Daoy (cell line): ENCODE results near the gene SLC13A2. TPM values are rescaled to one million over a fixed set of nuclear protein-coding genes. Genes with fewer than 3 reads are reported as not detected.
A peak's percentile ranks its signal among the peaks of the same experiment; 100 is the strongest.
"Not testable (repeated sequence)": the region's sequence is repeated elsewhere in the genome, so short reads cannot be mapped to it uniquely, and the experiment has no call there.

Experiments
- DNase-seq: peaks from one replicate; pipeline ENCODE4 v3.0.0-alpha.2; 2015; ENCODE audit warnings: low read depth
- total RNA-seq: library from RNA; depleted of rRNA; stranded (reverse); fragments of >200 nt; shearing (Covaris generic); gene quantifications from 2 replicates; pipeline ENCODE4 v1.2.3, GENCODE V29; 2014; rRNA removed

SLC13A2 gene, protein sequence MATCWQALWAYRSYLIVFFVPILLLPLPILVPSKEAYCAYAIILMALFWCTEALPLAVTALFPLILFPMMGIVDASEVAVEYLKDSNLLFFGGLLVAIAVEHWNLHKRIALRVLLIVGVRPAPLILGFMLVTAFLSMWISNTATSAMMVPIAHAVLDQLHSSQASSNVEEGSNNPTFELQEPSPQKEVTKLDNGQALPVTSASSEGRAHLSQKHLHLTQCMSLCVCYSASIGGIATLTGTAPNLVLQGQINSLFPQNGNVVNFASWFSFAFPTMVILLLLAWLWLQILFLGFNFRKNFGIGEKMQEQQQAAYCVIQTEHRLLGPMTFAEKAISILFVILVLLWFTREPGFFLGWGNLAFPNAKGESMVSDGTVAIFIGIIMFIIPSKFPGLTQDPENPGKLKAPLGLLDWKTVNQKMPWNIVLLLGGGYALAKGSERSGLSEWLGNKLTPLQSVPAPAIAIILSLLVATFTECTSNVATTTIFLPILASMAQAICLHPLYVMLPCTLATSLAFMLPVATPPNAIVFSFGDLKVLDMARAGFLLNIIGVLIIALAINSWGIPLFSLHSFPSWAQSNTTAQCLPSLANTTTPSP
- total RNA-seq = not detected in 2 replicates

DNA sequence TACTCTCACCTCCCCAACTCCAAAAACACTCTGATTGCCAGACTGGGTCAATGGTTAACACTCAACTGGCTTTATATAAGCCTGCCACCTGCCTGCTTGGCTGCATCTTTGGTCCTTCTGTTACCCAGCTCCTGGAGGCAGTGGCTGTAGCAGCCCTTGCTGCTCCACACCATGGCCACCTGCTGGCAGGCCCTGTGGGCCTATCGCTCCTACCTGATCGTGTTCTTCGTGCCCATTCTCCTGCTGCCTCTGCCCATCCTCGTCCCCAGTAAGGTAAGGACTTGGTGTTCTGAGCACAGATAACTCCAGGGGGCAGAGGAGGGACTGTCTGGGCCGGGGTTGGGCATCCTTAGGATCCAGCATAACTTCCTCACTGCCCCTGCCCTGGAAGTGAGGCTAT is at the start of gene SLC13A2:
Gene SLC13A2, plus strand, starts transcription at position 103 of the 400 bp plus-strand sequence. Its CDS starts 69 bp downstream, at position 172.
- no peak for DNase-seq

DNA sequence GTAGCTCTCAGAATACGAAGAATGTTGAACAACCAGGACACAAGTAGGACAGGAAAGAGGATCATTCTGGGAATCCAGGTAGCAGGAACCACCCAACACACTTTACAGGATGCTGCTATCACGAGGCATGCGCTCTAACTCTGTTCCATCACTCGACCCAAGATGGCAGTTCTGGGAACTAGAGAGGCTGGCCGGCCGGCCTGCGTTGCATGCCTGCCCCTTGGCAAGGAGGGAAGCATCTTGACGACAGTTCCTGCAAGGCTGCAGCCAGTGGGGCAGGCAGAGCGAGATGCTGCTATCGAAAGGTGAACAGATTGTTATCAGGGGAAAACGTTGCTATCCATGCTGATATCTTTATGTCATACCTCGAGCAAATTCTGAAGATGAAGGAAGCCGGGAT is 48.2 kb upstream of the SLC13A2 start:
- DNase-seq = no peak

DNA sequence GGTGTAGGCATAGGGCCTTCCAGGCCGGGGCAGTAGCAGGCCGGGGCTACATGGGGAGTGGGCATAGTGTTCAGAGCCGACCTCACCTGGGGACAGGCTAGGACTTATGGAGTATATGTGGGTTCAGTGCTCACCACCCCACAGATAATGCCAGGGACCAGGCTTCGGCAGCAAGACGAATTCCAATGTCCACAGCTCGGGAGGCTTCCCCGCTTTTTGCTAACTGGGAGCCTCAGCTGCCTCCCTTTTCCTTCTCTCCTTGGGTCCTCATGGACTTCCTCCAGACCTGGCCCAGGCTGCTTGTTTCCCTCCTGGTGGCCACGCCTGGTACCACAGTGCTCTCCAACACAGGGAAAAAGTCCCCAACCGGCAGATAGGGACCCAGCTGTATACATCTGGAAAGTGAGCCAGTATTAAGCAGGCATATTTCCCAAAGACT is 47.3 kb upstream of the SLC13A2 start:
- DNase-seq = peak; percentile 41

DNA sequence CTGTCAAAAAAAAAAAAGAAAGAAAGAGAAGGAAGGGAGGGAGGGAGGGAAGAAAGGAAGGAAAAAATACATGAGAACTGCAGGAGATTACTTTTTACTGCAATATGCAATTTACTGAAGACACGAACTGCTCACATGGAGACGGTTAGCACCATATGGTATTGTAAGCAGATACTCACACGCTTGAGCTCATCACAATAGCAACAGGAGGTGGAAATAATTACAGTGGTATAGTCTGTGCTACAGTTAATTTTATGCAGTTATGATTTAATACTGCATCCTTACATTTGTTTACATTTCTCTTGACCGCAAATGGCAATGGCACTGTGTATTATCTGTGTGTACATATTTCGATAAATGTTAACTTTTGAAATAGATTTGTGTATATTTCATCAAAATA is 46.1 kb upstream of the SLC13A2 start:
- no peak for DNase-seq

DNA sequence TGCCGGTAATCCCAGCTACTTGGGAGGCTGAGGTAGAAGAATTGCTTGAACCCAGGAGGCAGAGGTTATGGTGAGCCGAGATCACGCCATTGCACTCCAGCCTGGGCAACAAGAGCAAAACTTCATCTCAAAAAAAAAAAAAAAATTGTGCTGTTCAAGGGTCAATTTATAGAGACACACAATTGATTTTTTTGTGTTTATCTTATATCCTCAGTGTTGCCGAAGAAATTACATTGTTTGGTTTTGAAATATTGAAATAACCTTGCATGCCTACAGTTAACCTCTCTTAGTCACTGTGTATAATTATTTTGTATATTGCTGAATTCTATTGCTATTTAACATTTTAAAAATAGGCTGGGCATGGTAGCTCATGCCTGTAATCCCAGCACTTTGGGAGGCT is 45.5 kb upstream of the SLC13A2 start:
- not testable (repeated sequence) for DNase-seq

DNA sequence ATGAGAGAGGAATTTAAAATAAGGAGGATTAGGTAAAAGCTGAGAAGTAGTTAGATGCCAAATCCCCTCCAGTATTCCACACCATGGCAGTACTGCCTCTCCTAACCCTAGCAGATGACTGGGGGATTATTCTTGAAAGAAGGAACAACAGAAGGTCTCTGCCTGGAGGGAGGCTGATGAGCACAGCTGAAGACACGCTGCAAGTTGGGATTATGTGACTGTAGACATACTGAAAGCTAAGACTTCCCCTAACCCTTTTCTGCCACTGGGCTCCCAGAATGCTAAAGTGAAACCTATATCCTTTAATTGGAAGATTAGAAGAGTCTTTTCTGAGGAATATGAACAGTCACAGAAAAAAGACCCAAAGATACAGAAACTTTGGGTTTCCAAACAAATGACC is 39.7 kb upstream of the SLC13A2 start:
- no peak for DNase-seq

DNA sequence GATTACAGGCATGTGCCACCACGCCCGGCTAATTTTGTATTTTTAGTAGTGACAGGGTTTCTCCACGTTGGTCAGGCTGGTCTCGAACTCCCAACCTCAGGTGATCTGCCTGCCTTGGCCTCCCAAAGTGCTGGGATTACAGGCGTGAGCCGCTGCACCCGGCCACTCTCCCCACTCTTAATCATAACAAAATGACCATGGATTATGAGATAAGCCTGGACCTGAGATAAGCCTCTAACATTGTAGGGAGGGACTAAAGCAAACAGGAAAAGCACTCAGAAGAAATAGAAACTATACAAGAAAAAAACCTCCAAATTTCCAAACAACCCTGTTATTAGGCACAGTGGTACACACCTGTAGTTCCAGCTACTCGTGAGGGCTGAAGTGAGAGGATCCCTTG is 39.1 kb upstream of the SLC13A2 start:
- DNase-seq = not testable (repeated sequence)

DNA sequence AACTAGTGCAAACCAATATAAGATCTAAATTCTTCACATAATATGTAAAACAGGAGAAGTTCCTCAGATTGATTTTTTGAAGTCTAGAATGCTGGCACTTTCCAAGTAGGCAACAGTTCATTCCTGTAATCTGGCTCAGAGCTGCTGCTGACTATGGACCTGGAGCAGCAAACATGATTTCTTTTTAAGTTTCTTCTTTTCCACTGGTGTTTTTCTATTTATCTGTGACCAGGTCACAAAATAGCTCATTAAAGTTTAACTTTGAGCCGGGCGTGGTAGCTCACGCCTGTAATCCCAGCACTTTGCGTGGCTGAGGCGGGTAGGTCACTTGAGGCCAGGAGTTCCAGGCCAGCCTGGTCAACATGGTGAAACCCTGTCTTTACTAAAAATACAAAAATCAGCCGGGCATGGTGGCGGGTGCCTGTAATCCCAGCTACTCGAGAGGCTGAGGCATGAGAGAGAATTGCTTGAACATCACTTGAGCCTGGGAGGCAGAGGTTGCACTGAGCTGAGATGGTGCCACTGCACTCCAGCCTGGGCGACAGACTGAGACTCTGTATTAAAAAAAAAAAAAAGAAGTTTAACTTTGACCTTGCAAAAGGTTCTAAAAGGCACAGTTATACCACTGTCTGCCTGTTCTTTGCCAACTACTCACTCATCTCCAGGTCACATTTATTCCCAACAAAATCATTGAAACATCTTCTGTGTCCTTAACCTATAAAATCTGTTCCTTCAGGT is 29.4 kb upstream of the SLC13A2 start:
- DNase-seq = no peak

DNA sequence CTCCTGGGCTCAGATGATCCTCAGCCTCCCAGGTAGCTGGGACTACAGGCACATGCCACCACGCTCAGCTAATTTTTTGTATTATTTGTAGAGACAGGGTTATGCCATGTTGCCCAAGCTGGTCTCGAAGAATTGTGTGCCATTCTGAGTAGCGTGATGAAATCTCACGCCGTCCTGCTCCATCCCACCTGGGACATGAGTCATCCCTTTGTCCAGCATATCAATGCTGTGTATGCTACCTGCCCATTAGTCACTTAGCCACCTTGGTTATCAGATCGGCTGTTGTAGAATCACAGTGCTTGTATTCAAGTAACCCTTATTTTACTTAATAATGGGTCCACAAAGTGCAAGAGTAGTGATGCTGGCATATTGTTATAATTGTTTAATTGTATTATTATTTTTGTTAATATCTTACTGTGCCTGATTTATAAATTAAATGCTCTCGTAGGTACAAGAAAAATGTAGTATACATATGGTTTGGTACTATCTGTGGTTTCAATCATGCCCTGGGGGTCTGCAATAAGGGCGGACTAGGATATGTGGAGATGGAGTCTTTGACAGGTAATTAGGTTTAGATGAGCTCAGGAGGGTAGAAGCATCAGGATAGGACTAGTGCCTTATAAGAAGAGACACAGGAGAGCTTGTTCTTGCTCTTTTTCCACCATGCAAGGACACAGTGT is 26.6 kb upstream of the SLC13A2 start:
- DNase-seq = no peak

DNA sequence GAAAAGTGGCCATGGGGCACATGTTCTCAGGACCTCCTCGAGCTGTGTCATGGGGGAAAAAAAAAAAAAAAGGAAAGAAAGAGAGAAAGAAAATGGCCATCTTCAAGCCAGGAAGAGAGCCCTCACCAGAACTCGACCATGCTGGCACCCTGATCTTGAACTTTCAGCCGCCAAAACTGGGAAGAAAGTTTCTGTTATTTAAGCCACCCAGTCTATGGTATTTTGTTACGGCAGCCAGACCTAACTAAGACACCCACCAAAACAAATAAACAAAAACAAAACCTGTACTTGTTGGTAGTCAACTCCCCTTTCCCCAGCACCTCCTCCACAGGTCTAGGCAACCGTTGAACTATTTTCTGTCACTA is 26.1 kb upstream of the SLC13A2 start:
- DNase-seq = no peak

DNA sequence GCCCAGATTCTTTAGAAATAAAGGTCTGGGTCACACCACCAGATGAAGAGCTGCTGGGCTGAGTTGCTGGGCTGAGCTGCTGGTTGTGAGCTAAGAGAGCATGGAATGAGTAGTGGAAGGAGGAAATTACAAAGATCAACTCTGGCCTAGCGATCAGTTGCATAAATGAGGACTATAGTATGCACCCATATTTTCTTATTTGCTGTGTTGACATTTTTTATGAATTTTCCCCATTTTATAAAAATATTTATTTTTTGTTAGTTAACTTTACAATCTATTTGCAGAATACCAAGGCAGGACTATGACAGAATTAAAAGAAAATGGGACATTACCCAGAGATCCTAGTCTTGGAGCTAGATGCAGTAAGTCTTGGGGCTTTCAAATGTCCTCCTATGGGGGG is 23.6 kb upstream of the SLC13A2 start:
- DNase-seq = no peak

DNA sequence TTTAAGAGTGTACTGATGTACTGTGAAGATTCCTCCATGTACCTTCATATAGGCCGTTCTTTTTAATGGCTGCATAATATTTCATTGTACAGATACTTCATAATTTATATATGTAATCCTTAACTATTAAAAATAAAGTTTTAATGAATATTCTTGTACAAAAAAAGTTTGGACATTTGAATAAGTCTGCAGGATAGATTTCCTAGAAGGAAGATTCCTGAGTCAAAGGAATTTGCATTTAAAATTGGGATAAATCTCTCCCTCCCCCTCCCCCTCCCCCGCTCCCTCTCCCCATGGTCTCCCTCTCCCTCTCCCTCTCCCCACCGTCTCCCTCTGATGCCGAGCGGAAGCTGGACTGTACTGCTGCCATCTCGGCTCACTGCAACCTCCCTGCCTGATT is 15.6 kb upstream of the SLC13A2 start:
- DNase-seq = no peak

DNA sequence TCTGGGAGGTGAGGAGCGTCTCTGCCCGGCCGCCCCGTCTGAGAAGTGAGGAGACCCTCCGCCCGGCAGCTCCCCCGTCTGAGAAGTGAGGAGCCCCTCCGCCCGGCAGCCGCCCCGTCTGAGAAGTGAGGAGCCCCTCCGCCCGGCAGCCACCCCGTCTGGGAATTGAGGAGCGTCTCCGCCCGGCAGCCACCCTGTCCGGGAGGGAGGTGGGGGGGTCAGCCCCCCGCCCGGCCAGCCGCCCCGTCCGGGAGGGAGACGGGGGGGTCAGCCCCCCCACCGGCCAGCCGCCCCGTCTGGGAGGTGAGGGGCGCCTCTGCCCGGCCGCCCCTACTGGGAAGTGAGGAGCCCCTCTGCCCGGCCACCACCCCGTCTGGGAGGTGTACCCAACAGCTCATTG is 14.6 kb upstream of the SLC13A2 start:
- not testable (repeated sequence) for DNase-seq

DNA sequence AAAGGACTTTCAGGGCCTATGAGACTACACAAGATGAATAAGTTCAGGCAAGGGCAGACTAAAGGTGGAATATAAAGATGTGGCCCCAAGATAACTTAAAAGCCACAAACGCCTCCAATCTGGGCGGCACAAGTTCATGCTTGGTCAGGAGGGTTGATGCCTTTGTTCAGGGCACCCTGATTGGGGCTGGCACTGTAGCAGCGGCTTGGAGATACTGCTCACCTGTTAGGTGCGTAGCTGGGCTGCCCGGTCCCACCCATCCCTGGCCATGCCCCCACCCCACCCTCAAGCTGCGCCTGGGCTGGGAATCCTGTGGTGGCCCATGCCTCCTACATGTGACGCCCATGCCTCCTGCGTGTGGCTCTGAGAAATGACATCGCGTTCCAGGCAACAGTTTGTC is 12.5 kb upstream of the SLC13A2 start:
- no peak for DNase-seq

DNA sequence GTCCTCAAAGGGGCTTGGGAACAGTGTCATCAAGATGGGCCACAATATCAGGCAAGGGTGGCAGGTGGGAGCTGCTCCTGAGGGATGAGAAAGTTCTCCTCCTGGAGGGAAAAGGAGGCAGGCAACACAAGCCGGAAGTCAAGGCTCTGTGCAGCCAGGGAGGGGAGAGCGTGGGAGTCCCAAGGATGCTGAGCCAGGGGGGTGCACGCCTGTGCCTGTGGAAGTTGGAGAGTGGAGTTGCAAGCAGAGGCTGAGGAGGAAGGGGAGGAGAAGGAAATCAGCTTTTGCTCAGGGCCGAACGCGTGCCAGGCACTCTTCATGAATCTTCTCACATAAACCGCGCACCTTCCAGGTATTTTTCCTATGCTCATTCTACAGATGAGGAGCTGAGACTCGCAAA is 7.4 kb upstream of the SLC13A2 start:
- DNase-seq = no peak

DNA sequence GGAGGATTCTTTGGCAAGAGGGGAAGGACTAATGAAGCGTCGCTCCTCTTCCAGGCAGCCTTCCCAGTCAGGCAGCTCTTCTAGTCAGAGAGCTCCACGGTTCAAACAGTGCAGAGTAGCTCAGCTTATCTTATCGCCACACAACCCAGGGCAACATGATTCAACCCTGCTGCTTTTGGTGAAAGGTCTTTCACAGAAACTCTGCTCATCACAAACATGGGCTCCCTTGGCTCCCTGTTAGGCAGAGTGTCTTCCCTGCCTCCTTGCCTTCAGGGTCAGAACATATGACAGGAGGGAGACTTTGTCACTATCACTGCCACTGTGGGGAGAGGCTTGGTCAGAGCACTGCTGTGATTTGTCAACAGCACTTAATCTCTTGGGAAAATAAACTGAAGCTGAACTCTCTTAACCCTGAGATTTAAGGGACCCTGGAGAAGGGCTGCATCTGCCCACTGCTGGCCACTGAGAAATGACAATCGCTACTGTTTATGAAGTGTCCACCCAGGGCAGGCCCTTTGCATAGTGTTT is 6.9 kb upstream of the SLC13A2 start:
- DNase-seq = peak; percentile 40

DNA sequence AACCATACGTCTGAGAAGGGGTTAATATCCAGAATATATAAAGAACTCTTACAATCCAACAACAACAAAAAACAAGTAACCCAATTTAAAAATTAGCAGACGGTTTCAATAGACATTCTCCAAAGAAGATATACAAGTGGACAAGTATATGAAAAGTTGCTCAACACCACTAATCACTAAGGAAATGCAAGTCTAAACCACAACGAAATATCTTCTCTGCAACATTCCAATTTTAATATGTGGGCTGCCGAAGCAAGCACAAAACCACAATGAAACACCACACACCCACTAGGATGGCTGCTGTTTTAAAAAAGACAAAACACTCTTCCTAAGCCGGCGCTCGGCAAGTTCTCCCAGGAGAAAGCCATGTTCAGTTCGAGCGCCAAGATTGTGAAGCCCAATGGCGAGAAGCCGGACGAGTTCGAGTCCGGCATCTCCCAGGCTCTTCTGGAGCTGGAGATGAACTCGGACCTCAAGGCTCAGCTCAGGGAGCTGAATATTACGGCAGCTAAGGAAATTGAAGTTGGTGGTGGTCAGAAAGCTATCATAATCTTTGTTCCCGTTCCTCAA is 5.9 kb upstream of the SLC13A2 start:
- DNase-seq = peak; percentile 51

DNA sequence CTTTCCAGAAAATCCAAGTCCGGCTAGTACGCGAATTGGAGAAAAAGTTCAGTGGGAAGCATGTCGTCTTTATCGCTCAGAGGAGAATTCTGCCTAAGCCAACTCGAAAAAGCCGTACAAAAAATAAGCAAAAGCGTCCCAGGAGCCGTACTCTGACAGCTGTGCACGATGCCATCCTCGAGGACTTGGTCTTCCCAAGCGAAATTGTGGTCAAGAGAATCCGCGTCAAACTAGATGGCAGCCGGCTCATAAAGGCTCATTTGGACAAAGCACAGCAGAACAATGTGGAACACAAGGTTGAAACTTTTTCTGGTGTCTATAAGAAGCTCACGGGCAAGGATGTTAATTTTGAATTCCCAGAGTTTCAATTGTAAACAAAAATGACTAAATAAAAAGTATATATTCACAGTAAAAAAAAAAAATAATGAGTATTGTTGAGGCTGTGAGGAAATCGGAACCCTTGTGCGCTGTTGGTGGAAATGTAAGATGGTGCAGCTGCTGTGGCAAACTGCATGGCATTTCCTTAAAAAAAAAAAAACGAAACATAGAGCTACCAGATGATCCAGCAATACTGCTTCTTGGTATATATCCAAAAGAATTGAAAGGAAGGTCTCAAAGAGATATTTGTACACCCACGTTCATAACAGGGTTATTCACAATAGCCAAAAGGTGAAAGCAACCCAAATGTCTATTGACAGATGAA is 5.3 kb upstream of the SLC13A2 start:
- not testable (repeated sequence) for DNase-seq

DNA sequence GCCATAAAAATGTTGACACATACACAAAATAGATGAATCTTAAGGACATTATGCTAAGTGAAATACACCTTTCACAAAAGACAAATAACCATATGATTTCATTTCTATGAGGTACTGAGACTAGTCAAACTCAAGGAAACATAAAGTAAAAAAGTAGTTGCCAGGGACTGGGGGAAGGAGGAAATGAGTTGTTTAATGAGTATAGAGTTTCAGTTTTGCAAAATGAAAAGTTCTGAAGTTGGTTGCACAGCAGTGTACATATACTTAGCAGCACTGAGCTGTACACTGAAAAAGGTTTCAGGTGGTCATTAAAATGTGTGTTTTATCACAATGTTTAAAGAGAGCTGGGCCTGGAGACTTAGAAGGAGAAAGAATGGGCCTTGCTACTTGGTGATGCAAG is 4.7 kb upstream of the SLC13A2 start:
- no peak for DNase-seq

DNA sequence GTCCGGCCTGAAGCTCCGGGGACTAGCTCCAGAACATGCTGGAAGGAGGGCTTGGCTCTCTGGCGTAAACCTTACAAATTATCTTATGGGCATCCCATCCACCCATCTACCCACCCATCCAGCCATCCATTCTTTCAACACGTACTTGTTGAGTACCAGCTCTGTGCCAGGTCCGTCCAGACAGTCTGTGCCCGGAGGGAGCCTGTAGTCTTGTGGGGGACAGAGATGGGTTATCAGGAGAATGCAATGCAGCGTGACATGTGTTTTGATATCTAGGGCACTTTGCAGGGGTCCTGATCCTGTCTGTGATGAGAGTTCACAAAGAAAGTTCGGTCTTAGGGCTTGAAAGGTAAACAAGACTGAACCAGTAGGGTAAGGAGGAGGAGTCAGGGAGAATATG is 4.1 kb upstream of the SLC13A2 start:
- DNase-seq = no peak
